ENCODE results near the gene TDRD7. TPM values are rescaled to one million over a fixed set of nuclear protein-coding genes. Genes with fewer than 3 reads are reported as not detected.

The TDRD7 gene
- total and polyA plus RNA-seq, 2 of the 13 experiments (the other 11 are each of a cell fraction or from before 2014, with no cell fraction given), result 9.8 to 15.5 TPM

GRCh38 chr9:97382099-97382718 is 29.7 kb upstream of the TDRD7 start (continued):
- TF ChIP-seq ATAD3A (CRISPR knock-in tag; IDR thresholded peaks at IDR 0.05), result no peak
- TF ChIP-seq ZNF292 (CRISPR knock-in tag; IDR thresholded peaks at IDR 0.05; ENCODE audit: borderline replicate concordance, low read depth), result no peak
- TF ChIP-seq, protein P1, sequence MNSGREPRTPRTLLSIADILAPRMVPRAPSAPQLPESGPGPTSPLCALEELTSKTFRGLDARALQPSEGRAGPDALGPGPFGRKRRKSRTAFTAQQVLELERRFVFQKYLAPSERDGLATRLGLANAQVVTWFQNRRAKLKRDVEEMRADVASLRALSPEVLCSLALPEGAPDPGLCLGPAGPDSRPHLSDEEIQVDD (CRISPR knock-in tag; IDR thresholded peaks at IDR 0.05; ENCODE audit: borderline replicate concordance), result no peak
- TF ChIP-seq NFIB (CRISPR knock-in tag; IDR thresholded peaks at IDR 0.05; ENCODE audit: borderline replicate concordance), result no peak
- TF ChIP-seq ZHX1 (CRISPR knock-in tag; IDR thresholded peaks at IDR 0.05; ENCODE audit: low read depth), result no peak
- TF ChIP-seq ZBTB7B (CRISPR knock-in tag; IDR thresholded peaks at IDR 0.05), result peak; percentile 45; the same call in 1 of the 2 replicates
- peak; percentile 59; the same call in 1 of the 2 replicates for TF ChIP-seq MIXL1 (CRISPR knock-in tag; IDR thresholded peaks at IDR 0.05)
- no peak for TF ChIP-seq ZHX2 (IDR thresholded peaks at IDR 0.05; ENCODE audit: low read depth)
- TF ChIP-seq ZHX2 (CRISPR knock-in tag; IDR thresholded peaks at IDR 0.05; ENCODE audit: borderline replicate concordance), result no peak
- TF ChIP-seq XBP1 (CRISPR knock-in tag; IDR thresholded peaks at IDR 0.05), result no peak
- TF ChIP-seq SKI (IDR thresholded peaks at IDR 0.05; ENCODE audit: partially characterized antibody), result peak; percentile 37
- no peak for TF ChIP-seq MBD4 (IDR thresholded peaks at IDR 0.05; ENCODE audit: borderline replicate concordance, low read length)
- TF ChIP-seq SIX4 (CRISPR knock-in tag; IDR thresholded peaks at IDR 0.05), result no peak
- no peak for TF ChIP-seq GATAD1 (CRISPR knock-in tag; IDR thresholded peaks at IDR 0.05)
- TF ChIP-seq, protein P2, sequence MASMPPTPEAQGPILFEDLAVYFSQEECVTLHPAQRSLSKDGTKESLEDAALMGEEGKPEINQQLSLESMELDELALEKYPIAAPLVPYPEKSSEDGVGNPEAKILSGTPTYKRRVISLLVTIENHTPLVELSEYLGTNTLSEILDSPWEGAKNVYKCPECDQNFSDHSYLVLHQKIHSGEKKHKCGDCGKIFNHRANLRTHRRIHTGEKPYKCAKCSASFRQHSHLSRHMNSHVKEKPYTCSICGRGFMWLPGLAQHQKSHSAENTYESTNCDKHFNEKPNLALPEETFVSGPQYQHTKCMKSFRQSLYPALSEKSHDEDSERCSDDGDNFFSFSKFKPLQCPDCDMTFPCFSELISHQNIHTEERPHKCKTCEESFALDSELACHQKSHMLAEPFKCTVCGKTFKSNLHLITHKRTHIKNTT (CRISPR knock-in tag; IDR thresholded peaks at IDR 0.05), result no peak
- TF ChIP-seq NAIF1 (CRISPR knock-in tag; IDR thresholded peaks at IDR 0.05; ENCODE audit: borderline replicate concordance), result 0 out of 2 replicates have a peak, but pooled peaks have one; percentile 72
- peak; percentile 60 for TF ChIP-seq SAP130 (CRISPR knock-in tag; IDR thresholded peaks at IDR 0.05; ENCODE audit: low read depth)
- 0 out of 2 replicates have a peak, but pooled peaks have one; percentile 7 for TF ChIP-seq MIER2 (CRISPR knock-in tag; IDR thresholded peaks at IDR 0.05)
- TF ChIP-seq DNMT3B (CRISPR knock-in tag; conservative IDR thresholded peaks at IDR 0.05), result no peak
- TF ChIP-seq ZNF652 (CRISPR knock-in tag; IDR thresholded peaks at IDR 0.05; ENCODE audit: borderline replicate concordance, low read depth), result no peak; the same call in 1 of the 2 replicates
- TF ChIP-seq ZSCAN31 (CRISPR knock-in tag; IDR thresholded peaks at IDR 0.05; ENCODE audit: low read depth), result no peak
- TF ChIP-seq ZNF790 (CRISPR knock-in tag; IDR thresholded peaks at IDR 0.05; ENCODE audit: borderline replicate concordance), result no peak

All from HepG2 (cell line).